AG04449 (cell line): ENCODE data around the gene MDFIC2.
"Not testable (repeated sequence)": the region's sequence is repeated elsewhere in the genome, so short reads cannot be mapped to it uniquely, and the experiment has no call there.

Experiments
- CTCF ChIA-PET: fragments of 350-600 bp; formaldehyde crosslinking; extraction: SDS; loops from one replicate; lab custom pipeline; 2021; ENCODE audit warnings: antibody characterized with exemption; lab: Yijun Ruan, JAX
- POLR2A ChIA-PET: fragments of 400-600, 350-600 bp; formaldehyde crosslinking; extraction: SDS; loops from one replicate; lab custom pipeline; 2020; ENCODE audit warnings: antibody characterized with exemption, inconsistent platforms; lab: Yijun Ruan, JAX
- DNase-seq: peaks from one replicate; pipeline ENCODE4 v3.0.0-alpha.2; 2010; ENCODE audit warnings: low read depth, low spot score
- H3K4me3 ChIP-seq: 2 replicates; pipeline ENCODE4 v1.5.1; 2011; ENCODE audit warnings: low read depth, mild to moderate bottlenecking, control low read depth, low read length
- TF ChIP-seq, protein P1 (sequence below): IDR thresholded peaks from one replicate; pipeline ENCODE4 v1.5.1; 2011; ENCODE audit warnings: mild to moderate bottlenecking, moderate library complexity, low read length, control low read depth, inconsistent platforms; ENCODE audit not compliant: insufficient read depth; ENCODE audit errors: missing control alignments

MDFIC2 gene

DNA sequence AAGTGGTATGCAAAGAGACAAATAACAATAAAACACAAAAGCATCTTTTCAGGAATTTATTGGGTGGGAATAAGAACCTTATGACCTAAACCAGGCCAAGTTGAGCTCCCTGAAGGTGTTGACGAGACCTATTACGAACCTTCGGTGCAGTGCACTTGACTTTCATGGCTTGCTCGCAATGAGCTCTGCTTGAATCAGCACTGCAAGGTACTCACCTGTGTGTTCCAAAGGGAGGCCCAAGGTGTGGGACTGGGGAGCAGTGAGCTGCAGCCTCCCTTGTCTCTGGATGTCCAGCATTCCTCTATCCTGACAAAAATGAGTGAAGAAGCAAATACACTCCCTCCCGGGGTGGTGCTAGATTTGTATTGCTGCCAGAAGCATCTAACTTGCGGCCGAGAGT is at the start of gene MDFIC2:
TSS of gene MDFIC2 (minus strand) at position 303 of the 400 bp plus-strand sequence. CDS start 665 bp downstream, outside the sequence.
- POLR2A ChIA-PET = no interaction called here
- TF ChIP-seq, protein P1, sequence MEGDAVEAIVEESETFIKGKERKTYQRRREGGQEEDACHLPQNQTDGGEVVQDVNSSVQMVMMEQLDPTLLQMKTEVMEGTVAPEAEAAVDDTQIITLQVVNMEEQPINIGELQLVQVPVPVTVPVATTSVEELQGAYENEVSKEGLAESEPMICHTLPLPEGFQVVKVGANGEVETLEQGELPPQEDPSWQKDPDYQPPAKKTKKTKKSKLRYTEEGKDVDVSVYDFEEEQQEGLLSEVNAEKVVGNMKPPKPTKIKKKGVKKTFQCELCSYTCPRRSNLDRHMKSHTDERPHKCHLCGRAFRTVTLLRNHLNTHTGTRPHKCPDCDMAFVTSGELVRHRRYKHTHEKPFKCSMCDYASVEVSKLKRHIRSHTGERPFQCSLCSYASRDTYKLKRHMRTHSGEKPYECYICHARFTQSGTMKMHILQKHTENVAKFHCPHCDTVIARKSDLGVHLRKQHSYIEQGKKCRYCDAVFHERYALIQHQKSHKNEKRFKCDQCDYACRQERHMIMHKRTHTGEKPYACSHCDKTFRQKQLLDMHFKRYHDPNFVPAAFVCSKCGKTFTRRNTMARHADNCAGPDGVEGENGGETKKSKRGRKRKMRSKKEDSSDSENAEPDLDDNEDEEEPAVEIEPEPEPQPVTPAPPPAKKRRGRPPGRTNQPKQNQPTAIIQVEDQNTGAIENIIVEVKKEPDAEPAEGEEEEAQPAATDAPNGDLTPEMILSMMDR = no peak
- CTCF ChIA-PET = no interaction called here
- no peak for DNase-seq
- H3K4me3 ChIP-seq = no peak within 1 kb of the TSS

DNA sequence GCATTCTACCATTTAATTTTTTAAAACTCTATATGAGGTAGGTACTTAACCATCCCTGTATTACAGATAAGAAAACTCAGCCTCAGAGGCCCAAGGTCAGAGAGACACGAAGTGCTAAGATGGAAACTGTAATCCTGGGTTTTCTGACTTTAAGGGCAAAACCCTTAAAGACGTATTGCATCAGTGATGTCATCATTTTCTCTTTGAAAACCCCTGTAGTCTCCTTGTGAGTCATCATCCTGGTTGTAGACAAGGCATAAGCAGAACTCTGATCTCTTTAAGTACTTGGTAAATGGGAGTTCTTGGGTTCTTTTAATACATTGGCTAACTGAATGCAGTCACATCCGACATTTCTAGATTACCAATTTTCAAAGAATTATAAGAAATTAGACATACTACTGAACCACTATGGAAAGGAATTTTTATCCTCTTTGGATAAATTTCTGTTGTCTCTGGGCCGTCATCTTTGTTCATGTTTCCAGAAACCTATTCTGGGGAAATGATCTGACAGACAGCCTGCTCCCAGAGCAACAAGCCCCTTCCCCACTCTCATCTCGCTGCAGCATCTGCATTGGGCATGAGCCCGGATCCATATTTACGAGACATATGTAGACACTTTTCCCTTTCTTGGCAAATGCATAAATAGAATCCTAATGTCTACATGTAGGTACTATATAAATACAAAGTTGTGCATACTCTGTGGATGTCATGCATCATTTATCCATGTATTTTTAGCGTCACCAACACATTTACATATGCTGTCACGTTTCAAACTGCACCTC is 48.7 kb upstream of the MDFIC2 start:
- POLR2A ChIA-PET = no interaction called here
- CTCF ChIA-PET = interaction anchor here (0.7 to 1.9 kb wide), 2 partner anchors 8 to 297 kb away, joined by 3 to 6 read pairs; no protein-coding TSS in a partner anchor
- TF ChIP-seq, protein P1 = no peak
- no peak for DNase-seq
- no peak overlapping the region for H3K4me3 ChIP-seq

DNA sequence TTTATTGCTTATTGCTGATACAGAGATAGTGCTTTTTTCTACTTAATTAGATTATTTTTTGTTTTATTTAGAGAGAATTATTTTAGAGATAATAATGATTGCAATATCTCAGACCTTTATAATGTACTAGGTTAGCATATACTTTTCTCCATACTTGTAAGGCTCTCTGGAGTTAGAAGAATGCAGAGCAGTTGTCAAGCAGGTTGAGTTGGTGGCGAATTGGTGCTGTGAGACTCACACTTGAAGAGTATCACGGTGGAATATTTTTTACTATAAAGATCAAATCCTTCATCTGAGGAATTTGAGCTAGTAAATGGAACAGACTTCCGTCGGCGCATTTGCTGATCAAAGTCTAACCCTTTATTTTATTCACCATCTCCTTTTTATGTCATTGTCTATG is 47.3 kb upstream of the MDFIC2 start:
- ChIA-PET POLR2A (no interaction called here), CTCF (interaction anchor here (0.7 to 1.9 kb wide), 6 partner anchors 31 to 296 kb away, joined by 3 to 6 read pairs (median 3); no protein-coding TSS in a partner anchor)
- TF ChIP-seq, protein P1 = no peak
- no peak overlapping the region for H3K4me3 ChIP-seq
- DNase-seq = no peak

DNA sequence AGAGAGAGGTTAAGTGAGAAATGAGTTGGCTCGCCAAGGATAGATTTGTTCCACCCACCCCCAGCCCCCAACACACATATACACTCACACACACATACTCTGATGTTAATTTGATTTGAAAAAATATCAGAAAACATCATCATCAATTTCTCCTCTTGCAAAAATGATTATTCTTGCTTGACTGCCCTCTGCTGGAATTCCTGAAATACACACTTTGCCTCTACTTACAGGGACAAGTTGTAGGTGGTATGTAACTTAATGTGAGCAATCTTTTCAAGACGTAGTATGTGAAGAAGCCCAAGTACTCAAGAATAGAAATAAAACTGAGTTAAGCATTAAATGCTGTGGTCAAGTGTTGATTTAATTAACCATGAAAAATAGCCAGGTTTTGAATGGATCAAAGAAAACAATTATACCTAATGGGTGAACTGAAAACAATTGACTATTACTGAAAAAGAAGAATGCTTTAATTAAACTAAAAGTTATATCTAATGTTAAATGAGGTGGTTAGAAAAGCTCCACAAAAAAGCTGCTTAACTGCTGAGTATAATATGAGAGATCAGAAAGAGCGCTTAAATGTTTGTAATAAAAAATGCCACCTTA is 46.6 kb upstream of the MDFIC2 start:
- CTCF ChIA-PET = interaction anchor here (0.7 to 1.9 kb wide), 7 partner anchors 59 to 295 kb away, joined by 3 to 6 read pairs (median 3); no protein-coding TSS in a partner anchor
- POLR2A ChIA-PET = no interaction called here
- no peak overlapping the region for H3K4me3 ChIP-seq
- TF ChIP-seq, protein P1 = peak; percentile 49
- DNase-seq = peak; percentile 3

DNA sequence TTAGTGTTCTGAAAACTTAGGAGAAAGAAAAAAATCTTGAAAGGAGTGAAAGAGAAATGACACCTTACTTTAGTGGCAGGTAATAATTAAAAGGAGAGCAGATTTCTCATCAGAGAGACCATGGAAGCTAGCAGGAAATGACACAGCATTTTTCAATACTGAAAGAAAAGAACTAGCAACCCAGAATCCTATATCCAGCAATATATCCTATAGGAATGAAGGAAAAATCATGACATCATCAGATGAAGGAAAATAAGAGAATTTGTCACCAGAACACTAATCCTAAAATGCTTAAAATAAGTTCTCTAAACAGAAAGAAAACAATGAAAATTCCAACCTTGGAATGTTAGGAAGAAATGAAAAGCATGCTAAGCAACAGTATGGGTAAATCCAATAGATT is 39.8 kb upstream of the MDFIC2 start:
- CTCF ChIA-PET = no interaction called here
- POLR2A ChIA-PET = no interaction called here
- no peak for DNase-seq
- TF ChIP-seq, protein P1 = no peak
- no peak overlapping the region for H3K4me3 ChIP-seq

DNA sequence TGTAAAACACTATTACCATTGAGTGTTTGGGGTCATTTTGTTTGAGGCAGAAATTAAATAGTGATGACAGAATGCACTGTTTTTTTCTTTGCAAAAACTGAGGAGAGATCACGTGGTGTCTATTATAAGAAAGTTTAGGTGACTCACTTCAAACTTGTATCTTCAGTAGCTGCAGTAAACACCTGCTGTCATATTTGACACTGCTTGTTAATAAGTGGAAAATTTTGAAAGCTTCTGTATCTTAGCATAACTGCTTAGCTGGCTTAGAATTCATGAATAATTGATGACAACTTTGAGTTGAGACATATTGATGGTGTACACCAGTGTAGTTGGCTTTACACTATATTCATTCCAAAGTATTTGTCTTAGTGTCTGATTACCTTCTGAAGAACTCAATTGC is 29.7 kb upstream of the MDFIC2 start:
- CTCF ChIA-PET = no interaction called here

DNA sequence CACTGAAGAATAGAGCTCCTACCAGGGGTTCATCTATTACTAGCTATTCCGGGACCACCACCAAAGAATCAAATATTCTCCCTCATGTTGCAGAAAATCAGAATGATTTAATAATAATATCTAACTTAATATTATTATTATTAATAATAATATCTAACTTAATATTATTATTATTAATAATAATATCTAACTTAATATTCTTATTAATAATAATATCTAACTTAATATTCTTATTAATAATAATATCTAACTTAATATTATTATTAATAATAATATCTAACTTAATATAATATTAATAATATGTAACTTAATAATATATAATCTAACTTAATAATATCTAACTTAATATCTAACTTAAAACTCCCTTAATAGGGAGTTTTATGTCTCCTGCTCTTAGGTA is 24.4 kb upstream of the MDFIC2 start:
- POLR2A ChIA-PET, DNase-seq, CTCF ChIA-PET, H3K4me3 ChIP-seq: not testable (repeated sequence)

More for the DNA sequence above, 29.7 kb upstream of the MDFIC2 start:
- POLR2A ChIA-PET = no interaction called here
- no peak overlapping the region for H3K4me3 ChIP-seq
- DNase-seq = no peak
- TF ChIP-seq, protein P1 = no peak
